ENCODE results near the gene SLC23A3. TPM values are rescaled to one million over a fixed set of nuclear protein-coding genes. Genes with fewer than 3 reads are reported as not detected.

SLC23A3 gene
- total and polyA plus RNA-seq, 2 donors, result 0.47 to 2.6 TPM

DNA sequence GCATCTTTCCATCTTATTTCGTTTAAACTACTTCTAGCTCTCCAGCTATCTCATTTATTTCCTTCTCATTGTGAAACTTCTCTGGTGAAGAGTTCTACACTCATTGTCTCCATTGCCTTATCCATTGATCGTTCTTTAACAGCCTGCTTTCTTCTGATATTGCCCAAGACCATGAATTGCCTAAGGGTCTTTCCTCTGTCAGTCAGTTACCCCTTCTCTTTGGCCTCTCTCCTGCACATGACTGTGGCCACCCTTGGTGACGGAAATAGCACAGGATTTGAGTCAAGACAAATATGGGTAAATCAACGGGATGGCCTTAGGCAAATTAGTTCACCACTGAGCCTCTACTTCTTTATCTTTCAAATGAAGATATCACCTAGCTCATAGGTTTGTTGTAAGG is 35.9 kb downstream of the SLC23A3 start:
- H3K4me1 ChIP-seq (ENCODE audit: control insufficient read depth in 2 of 2, insufficient read depth in 2 of 2, low read length in 2 of 2), result no peaks in the 10 kb centered on the region

GRCh38 chr2:219131744-219132143 is 38.1 kb downstream of the SLC23A3 start:
- no peaks in the 10 kb centered on the region for H3K27me3 ChIP-seq (ENCODE audit: control insufficient read depth in 2 of 2, insufficient read depth in 1 of 2, low read length in 1 of 2)
- H3K4me3 ChIP-seq (ENCODE audit: low read length in 2 of 2), result no peak overlapping the region
- no peaks in the 10 kb centered on the region for H3K4me1 ChIP-seq (ENCODE audit: control insufficient read depth in 2 of 2, insufficient read depth in 2 of 2, low read length in 2 of 2)
- WGBS, result 98% methylated on average over 4 of the region's 4 CpGs
- H3K36me3 ChIP-seq (ENCODE audit: control insufficient read depth in 2 of 2, insufficient read depth in 2 of 2, low read length in 1 of 2), result no peaks in the 10 kb centered on the region
- H3K27ac ChIP-seq (ENCODE audit: low read depth in 1 of 2, low read length in 1 of 2), result no peak overlapping the region
- no peak for DNase-seq (ENCODE audit: low read depth in 6 of 9, low spot score in 9 of 9)
- no peaks in the 10 kb centered on the region for H3K9me3 ChIP-seq (ENCODE audit: control insufficient read depth in 2 of 2, insufficient read depth in 1 of 2, low read length in 1 of 2)

More for the DNA sequence above, 35.9 kb downstream of the SLC23A3 start:
- no peak for DNase-seq (ENCODE audit: low read depth in 6 of 9, low spot score in 9 of 9)
- Histone ChIP-seq H3K4me3 (ENCODE audit: low read length in 2 of 2) (no peak overlapping the region), H3K36me3 (ENCODE audit: control insufficient read depth in 2 of 2, insufficient read depth in 2 of 2, low read length in 1 of 2) (peaks cover 0 to 3% of the 10 kb centered on the region in 2 donors), H3K27ac (ENCODE audit: low read depth in 1 of 2, low read length in 1 of 2) (no peak overlapping the region), H3K27me3 (ENCODE audit: control insufficient read depth in 2 of 2, insufficient read depth in 1 of 2, low read length in 1 of 2) (no peaks in the 10 kb centered on the region), H3K9me3 (ENCODE audit: control insufficient read depth in 2 of 2, insufficient read depth in 1 of 2, low read length in 1 of 2) (no peaks in the 10 kb centered on the region)
- 96% methylated on average over 4 of the region's 4 CpGs for WGBS

DNA sequence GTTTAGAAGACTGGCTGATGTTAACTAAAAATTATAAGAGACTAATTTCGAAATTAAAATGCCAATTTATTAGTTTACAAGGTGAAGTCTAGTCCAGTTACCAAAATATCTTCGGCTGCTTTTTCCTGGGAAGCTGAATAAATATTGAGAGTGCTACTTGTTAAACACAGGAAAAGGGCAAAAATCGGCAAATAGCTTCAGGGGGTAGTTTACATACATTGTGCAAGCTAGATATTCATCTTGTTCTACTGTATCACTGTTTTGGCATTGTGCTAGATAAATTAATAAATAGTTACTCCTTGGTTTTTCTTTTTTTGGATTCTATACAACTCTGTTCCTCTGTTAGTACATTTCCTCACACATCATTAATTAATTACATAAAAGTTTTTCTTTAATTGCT is 38.5 kb downstream of the SLC23A3 start:
- WGBS, result 94% methylated on average over 3 of the region's 3 CpGs

DNA sequence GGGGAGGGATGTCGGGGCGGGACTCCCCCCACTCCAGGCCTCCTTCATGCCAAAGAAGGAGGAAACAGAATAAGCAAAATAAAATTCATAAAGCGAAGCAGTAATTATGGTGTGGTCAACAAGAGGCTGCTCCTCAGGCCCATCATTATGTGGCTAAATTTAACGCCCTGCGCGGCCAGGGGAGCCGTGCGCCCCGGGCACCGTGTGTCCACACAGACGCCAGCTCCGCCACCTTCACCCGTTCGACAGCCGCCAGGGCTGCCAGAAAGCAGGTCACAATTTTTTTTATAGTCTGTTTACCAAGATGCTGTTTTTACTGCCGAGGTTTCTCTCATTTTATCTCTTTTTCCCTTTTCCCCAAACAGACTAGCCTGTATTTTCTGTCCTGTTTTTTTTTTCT is 40.2 kb downstream of the SLC23A3 start:
- H3K9me3 ChIP-seq (ENCODE audit: control insufficient read depth in 2 of 2, insufficient read depth in 1 of 2, low read length in 1 of 2), result no peaks in the 10 kb centered on the region
- H3K27me3 ChIP-seq (ENCODE audit: control insufficient read depth in 2 of 2, insufficient read depth in 1 of 2, low read length in 1 of 2), result no peaks in the 10 kb centered on the region
- H3K4me1 ChIP-seq (ENCODE audit: control insufficient read depth in 2 of 2, insufficient read depth in 2 of 2, low read length in 2 of 2), result no peaks in the 10 kb centered on the region
- WGBS, result 96% methylated on average over 16 of the region's 16 CpGs
- no peak overlapping the region for H3K27ac ChIP-seq (ENCODE audit: low read depth in 1 of 2, low read length in 1 of 2)
- no peaks in the 10 kb centered on the region for H3K36me3 ChIP-seq (ENCODE audit: control insufficient read depth in 2 of 2, insufficient read depth in 2 of 2, low read length in 1 of 2)
- H3K4me3 ChIP-seq (ENCODE audit: low read length in 2 of 2), result no peak overlapping the region
- DNase-seq (ENCODE audit: low read depth in 6 of 9, low spot score in 9 of 9), result no peak

More for the DNA sequence above, 38.5 kb downstream of the SLC23A3 start:
- no peaks in the 10 kb centered on the region for H3K4me1 ChIP-seq (ENCODE audit: control insufficient read depth in 2 of 2, insufficient read depth in 2 of 2, low read length in 2 of 2)
- H3K4me3 ChIP-seq (ENCODE audit: low read length in 2 of 2), result no peak overlapping the region
- no peaks in the 10 kb centered on the region for H3K27me3 ChIP-seq (ENCODE audit: control insufficient read depth in 2 of 2, insufficient read depth in 1 of 2, low read length in 1 of 2)
- no peak overlapping the region for H3K27ac ChIP-seq (ENCODE audit: low read depth in 1 of 2, low read length in 1 of 2)
- H3K36me3 ChIP-seq (ENCODE audit: control insufficient read depth in 2 of 2, insufficient read depth in 2 of 2, low read length in 1 of 2), result no peaks in the 10 kb centered on the region
- no peak for DNase-seq (ENCODE audit: low read depth in 6 of 9, low spot score in 9 of 9)
- H3K9me3 ChIP-seq (ENCODE audit: control insufficient read depth in 2 of 2, insufficient read depth in 1 of 2, low read length in 1 of 2), result no peaks in the 10 kb centered on the region

- Histone ChIP-seq H3K4me3 (ENCODE audit: low read length in 2 of 2) (no peak overlapping the region), H3K27me3 (ENCODE audit: control insufficient read depth in 2 of 2, insufficient read depth in 1 of 2, low read length in 1 of 2) (no peaks in the 10 kb centered on the region), H3K4me1 (ENCODE audit: control insufficient read depth in 2 of 2, insufficient read depth in 2 of 2, low read length in 2 of 2) (no peaks in the 10 kb centered on the region), H3K36me3 (ENCODE audit: control insufficient read depth in 2 of 2, insufficient read depth in 2 of 2, low read length in 1 of 2) (no peaks in the 10 kb centered on the region), H3K27ac (ENCODE audit: low read depth in 1 of 2, low read length in 1 of 2) (no peak overlapping the region), H3K9me3 (ENCODE audit: control insufficient read depth in 2 of 2, insufficient read depth in 1 of 2, low read length in 1 of 2) (no peaks in the 10 kb centered on the region)
- WGBS, result 71% methylated on average over 7 of the region's 7 CpGs
- no peak for DNase-seq (ENCODE audit: low read depth in 6 of 9, low spot score in 9 of 9)
Measured at GRCh38 chr2:219128396-219128795, 41.4 kb downstream of the SLC23A3 start.

GRCh38 chr2:219127037-219127635 is 42.7 kb downstream of the SLC23A3 start:
- no peak overlapping the region for H3K27ac ChIP-seq (ENCODE audit: low read depth in 1 of 2, low read length in 1 of 2)
- no peaks in the 10 kb centered on the region for H3K27me3 ChIP-seq (ENCODE audit: control insufficient read depth in 2 of 2, insufficient read depth in 1 of 2, low read length in 1 of 2)
- H3K9me3 ChIP-seq (ENCODE audit: control insufficient read depth in 2 of 2, insufficient read depth in 1 of 2, low read length in 1 of 2), result no peaks in the 10 kb centered on the region
- no peaks in the 10 kb centered on the region for H3K36me3 ChIP-seq (ENCODE audit: control insufficient read depth in 2 of 2, insufficient read depth in 2 of 2, low read length in 1 of 2)
- DNase-seq (ENCODE audit: low read depth in 6 of 9, low spot score in 9 of 9), result no peak
- no peaks in the 10 kb centered on the region for H3K4me1 ChIP-seq (ENCODE audit: control insufficient read depth in 2 of 2, insufficient read depth in 2 of 2, low read length in 2 of 2)
- WGBS, result 97% methylated on average over 2 of the region's 2 CpGs
- no peak overlapping the region for H3K4me3 ChIP-seq (ENCODE audit: low read length in 2 of 2)

DNA sequence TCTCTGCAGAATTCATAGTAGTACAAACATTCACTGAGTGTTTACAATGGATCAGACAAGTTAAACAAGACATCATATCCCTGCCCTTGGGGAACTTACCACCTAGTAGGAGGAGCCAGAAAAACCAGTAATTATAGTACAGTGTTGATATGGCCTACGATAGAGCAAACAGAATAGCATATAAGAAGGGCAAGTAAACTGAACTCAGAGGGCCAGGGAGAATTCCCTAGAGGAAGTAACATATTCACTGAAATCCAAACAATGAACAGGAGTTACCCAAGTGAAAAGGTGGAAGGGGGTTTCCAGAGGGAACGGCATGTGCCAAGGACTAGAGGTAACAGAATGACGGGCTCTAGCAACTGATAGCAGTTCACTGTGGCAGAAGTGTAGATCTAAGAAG is 43.3 kb downstream of the SLC23A3 start:
- H3K4me3 ChIP-seq (ENCODE audit: low read length in 2 of 2), result no peak overlapping the region
- no peaks in the 10 kb centered on the region for H3K27me3 ChIP-seq (ENCODE audit: control insufficient read depth in 2 of 2, insufficient read depth in 1 of 2, low read length in 1 of 2)
- H3K27ac ChIP-seq (ENCODE audit: low read depth in 1 of 2, low read length in 1 of 2), result no peak overlapping the region
- 96% methylated on average over 3 of the region's 3 CpGs for WGBS
- no peaks in the 10 kb centered on the region for H3K36me3 ChIP-seq (ENCODE audit: control insufficient read depth in 2 of 2, insufficient read depth in 2 of 2, low read length in 1 of 2)
- no peaks in the 10 kb centered on the region for H3K4me1 ChIP-seq (ENCODE audit: control insufficient read depth in 2 of 2, insufficient read depth in 2 of 2, low read length in 2 of 2)
- DNase-seq (ENCODE audit: low read depth in 6 of 9, low spot score in 9 of 9), result no peak
- H3K9me3 ChIP-seq (ENCODE audit: control insufficient read depth in 2 of 2, insufficient read depth in 1 of 2, low read length in 1 of 2), result no peaks in the 10 kb centered on the region

DNA sequence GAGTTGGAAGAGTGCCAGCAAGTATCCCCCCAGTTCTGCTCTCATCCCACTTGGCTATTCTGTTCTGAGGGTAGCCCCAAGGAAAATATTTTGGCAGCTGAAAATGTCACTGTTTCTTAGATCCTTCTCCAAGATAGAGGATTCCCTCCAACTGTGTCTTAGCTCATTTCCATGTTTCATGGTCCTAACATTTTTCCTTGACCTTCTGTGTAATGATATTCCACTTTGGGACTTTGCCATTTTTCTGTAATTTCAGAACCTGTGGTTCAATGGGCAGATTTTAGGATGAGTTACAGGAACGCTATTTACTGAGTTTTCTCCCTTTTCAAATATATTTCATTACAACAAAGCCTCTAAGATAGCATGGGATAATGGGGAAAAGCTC is 44.0 kb downstream of the SLC23A3 start:
- Histone ChIP-seq H3K4me3 (ENCODE audit: low read length in 2 of 2) (no peak overlapping the region), H3K27me3 (ENCODE audit: control insufficient read depth in 2 of 2, insufficient read depth in 1 of 2, low read length in 1 of 2) (no peaks in the 10 kb centered on the region), H3K36me3 (ENCODE audit: control insufficient read depth in 2 of 2, insufficient read depth in 2 of 2, low read length in 1 of 2) (no peaks in the 10 kb centered on the region), H3K27ac (ENCODE audit: low read depth in 1 of 2, low read length in 1 of 2) (no peak overlapping the region), H3K4me1 (ENCODE audit: control insufficient read depth in 2 of 2, insufficient read depth in 2 of 2, low read length in 2 of 2) (no peaks in the 10 kb centered on the region), H3K9me3 (ENCODE audit: control insufficient read depth in 2 of 2, insufficient read depth in 1 of 2, low read length in 1 of 2) (no peaks in the 10 kb centered on the region)
- DNase-seq (ENCODE audit: low read depth in 6 of 9, low spot score in 9 of 9), result no peak
- 93% methylated on average over 1 of the region's 1 CpG for WGBS

- Histone ChIP-seq H3K27ac (ENCODE audit: low read depth in 1 of 2, low read length in 1 of 2) (no peak overlapping the region), H3K36me3 (ENCODE audit: control insufficient read depth in 2 of 2, insufficient read depth in 2 of 2, low read length in 1 of 2) (no peaks in the 10 kb centered on the region), H3K9me3 (ENCODE audit: control insufficient read depth in 2 of 2, insufficient read depth in 1 of 2, low read length in 1 of 2) (no peaks in the 10 kb centered on the region), H3K27me3 (ENCODE audit: control insufficient read depth in 2 of 2, insufficient read depth in 1 of 2, low read length in 1 of 2) (no peaks in the 10 kb centered on the region), H3K4me3 (ENCODE audit: low read length in 2 of 2) (no peak overlapping the region), H3K4me1 (ENCODE audit: control insufficient read depth in 2 of 2, insufficient read depth in 2 of 2, low read length in 2 of 2) (no peaks in the 10 kb centered on the region)
- 97% methylated on average over 10 of the region's 10 CpGs for WGBS
- DNase-seq (ENCODE audit: low read depth in 6 of 9, low spot score in 9 of 9), result no peak
Measured at GRCh38 chr2:219125225-219125885, 44.5 kb downstream of the SLC23A3 start.

Measured in thymus (tissue), 11 donors.